Measurements from ENCODE around the gene KCTD21. TPM values are rescaled to one million over a fixed set of nuclear protein-coding genes. Genes with fewer than 3 reads are reported as not detected.

KCTD21 gene
- total RNA-seq, 4 donors from 2014 or later, result 6.0 to 18.9 (median 15.8) TPM

GRCh38 chr11:78194490-78194889 lies 6.1 kb upstream of the KCTD21 start:
- peaks cover 29 to 33% of the 10 kb centered on the region in 2 donors for H3K4me1 ChIP-seq
- in situ Hi-C loops (cut with MboI; ENCODE audit: low sequenced_read_pairs in 4 of 4), result no loop called here
- intact Hi-C loops (cut with DNase I; ENCODE audit: low total_unique reads), result no loop called here
- H3K27ac ChIP-seq, result no peak overlapping the region
- ATAC-seq (no peak), DNase-seq (no peak)
- H3K36me3 ChIP-seq, result no peaks in the 10 kb centered on the region
- TF ChIP-seq POLR2A (IDR thresholded peaks at IDR 0.05) (no peak), CTCF (IDR thresholded peaks at IDR 0.05 in 4 of 5, conservative IDR thresholded peaks at IDR 0.05 in 1 of 5) (no peak)
- no peaks in the 10 kb centered on the region for H3K27me3 ChIP-seq
- H3K9me3 ChIP-seq, result no peaks in the 10 kb centered on the region
- H3K4me3 ChIP-seq, result no peak overlapping the region

- intact Hi-C loops (cut with DNase I; ENCODE audit: low total_unique reads) (no loop called here), in situ Hi-C loops (cut with MboI; ENCODE audit: low sequenced_read_pairs in 4 of 4) (no loop called here)
- H3K27me3 ChIP-seq, result no peaks in the 10 kb centered on the region
- no peaks in the 10 kb centered on the region for H3K9me3 ChIP-seq
- ATAC-seq (no peak), DNase-seq (no peak)
- H3K27ac ChIP-seq, result no peak overlapping the region
- no peak overlapping the region for H3K4me3 ChIP-seq
- peaks cover 34 to 40% of the 10 kb centered on the region in 2 donors for H3K4me1 ChIP-seq
- TF ChIP-seq CTCF (IDR thresholded peaks at IDR 0.05 in 4 of 5, conservative IDR thresholded peaks at IDR 0.05 in 1 of 5) (no peak), POLR2A (IDR thresholded peaks at IDR 0.05) (no peak)
- H3K36me3 ChIP-seq, result no peaks in the 10 kb centered on the region
These were observed 5.4 kb upstream of the KCTD21 start for GRCh38 chr11:78193806-78194205.

GRCh38 chr11:78192911-78193351 lies 4.5 kb upstream of the KCTD21 start:
- Histone ChIP-seq H3K9me3 (no peaks in the 10 kb centered on the region), H3K36me3 (no peaks in the 10 kb centered on the region), H3K4me1 (peaks cover 34 to 40% of the 10 kb centered on the region in 2 donors), H3K27me3 (no peaks in the 10 kb centered on the region), H3K27ac (peak overlapping the region; percentile 37 to 85 (median 64)), H3K4me3 (no peak overlapping the region)
- DNase-seq (no peak), ATAC-seq (no peak)
- intact Hi-C loops (cut with DNase I; ENCODE audit: low total_unique reads), result no loop called here
- in situ Hi-C loops (cut with MboI; ENCODE audit: low sequenced_read_pairs in 4 of 4), result no loop called here
- TF ChIP-seq POLR2A (IDR thresholded peaks at IDR 0.05) (no peak), CTCF (IDR thresholded peaks at IDR 0.05 in 4 of 5, conservative IDR thresholded peaks at IDR 0.05 in 1 of 5) (no peak)

- ATAC-seq (no peak), DNase-seq (no peak)
- no peak for TF ChIP-seq POLR2A (IDR thresholded peaks at IDR 0.05)
- TF ChIP-seq CTCF (IDR thresholded peaks at IDR 0.05 in 4 of 5, conservative IDR thresholded peaks at IDR 0.05 in 1 of 5), result no peak
- intact Hi-C loops (cut with DNase I; ENCODE audit: low total_unique reads), result no loop called here
- no peaks in the 10 kb centered on the region for H3K9me3 ChIP-seq
- H3K4me3 ChIP-seq, result no peak overlapping the region
- no peaks in the 10 kb centered on the region for H3K36me3 ChIP-seq
- H3K27ac ChIP-seq, result peak overlapping the region; percentile 37 to 85 (median 64)
- H3K4me1 ChIP-seq, result peaks cover 37 to 45% of the 10 kb centered on the region in 2 donors
- no peaks in the 10 kb centered on the region for H3K27me3 ChIP-seq
- in situ Hi-C loops (cut with MboI; ENCODE audit: low sequenced_read_pairs in 4 of 4), result no loop called here
These were observed 3.8 kb upstream of the KCTD21 start for GRCh38 chr11:78192223-78192719.
